Hepatocyte (in vitro differentiated cells): ENCODE measurements around the gene JAM3. TPM values are rescaled to one million over a fixed set of nuclear protein-coding genes. Genes with fewer than 3 reads are reported as not detected.
A peak's percentile ranks its signal among the peaks of the same experiment; 100 is the strongest.

Experiments
- DNase-seq: peaks from one replicate; pipeline ENCODE4 v3.0.0-alpha.2; 2016; ENCODE audit warnings: low spot score
- H2AFZ ChIP-seq: fragments of 200-600 bp; sonication (generic); 2 replicates; pipeline ENCODE4 v1.6.0; 2016; ENCODE audit warnings: antibody characterized with exemption, mild to moderate bottlenecking
- H3K27ac ChIP-seq: fragments of 200-600 bp; sonication (generic); 2 replicates; pipeline ENCODE4 v1.5.1; 2016; ENCODE audit warnings: mild to moderate bottlenecking
- H3K27me3 ChIP-seq: fragments of 200-600 bp; sonication (generic); 2 replicates; pipeline ENCODE4 v1.6.1; 2016
- H3K36me3 ChIP-seq: fragments of 200-600 bp; sonication (generic); replicated peaks from 2 replicates; pipeline ENCODE4 v1.5.1; 2016; ENCODE audit warnings: low read depth; ENCODE audit not compliant: insufficient read depth
- H3K4me1 ChIP-seq: fragments of 200-600 bp; sonication (generic); 2 replicates; pipeline ENCODE4 v1.5.1; 2016; ENCODE audit warnings: mild to moderate bottlenecking, moderate library complexity; ENCODE audit not compliant: insufficient read depth
- H3K4me2 ChIP-seq: fragments of 200-600 bp; sonication (generic); 2 replicates; pipeline ENCODE4 v1.6.0; 2016
- H3K4me3 ChIP-seq: fragments of 200-600 bp; sonication (generic); 2 replicates; pipeline ENCODE4 v1.5.1; 2016; ENCODE audit warnings: mild to moderate bottlenecking
- H3K79me2 ChIP-seq: fragments of 200-600 bp; sonication (generic); 2 replicates; pipeline ENCODE4 v1.6.0; 2017; ENCODE audit warnings: mild to moderate bottlenecking
- H3K9me2 ChIP-seq: fragments of 200-600 bp; sonication (generic); replicated peaks from 2 replicates; pipeline ENCODE4 v1.6.0; 2017; ENCODE audit warnings: mild to moderate bottlenecking; ENCODE audit not compliant: insufficient read depth
- H3K9me3 ChIP-seq: fragments of 200-600 bp; sonication (generic); 2 replicates; pipeline ENCODE4 v1.5.1; 2016; ENCODE audit warnings: low read depth, mild to moderate bottlenecking
- H4K20me1 ChIP-seq: fragments of 200-600 bp; sonication (generic); 2 replicates; pipeline ENCODE4 v1.6.0; 2016; ENCODE audit warnings: mild to moderate bottlenecking; ENCODE audit not compliant: insufficient read depth, poor library complexity, severe bottlenecking
- EZH2 ChIP-seq: fragments of 200-600 bp; sonication (generic); IDR thresholded peaks from 2 replicates; pipeline ENCODE4 v1.6.1; 2016; ENCODE audit warnings: antibody characterized with exemption, mild to moderate bottlenecking, borderline replicate concordance
- EZH2phosphoT487 ChIP-seq: fragments of 200-600 bp; sonication (generic); IDR thresholded peaks from one replicate; pipeline ENCODE4 v1.6.1; 2018; ENCODE audit warnings: antibody characterized with exemption, mild to moderate bottlenecking, low read depth, moderate library complexity; ENCODE audit not compliant: unreplicated experiment, severe bottlenecking
- WGBS: methylation state at CpG from one replicate; pipeline ENCODE4 v1.1.6; 2016; ENCODE audit warnings: low lambda C conversion rate; ENCODE audit errors: missing lambda C conversion rate; 5-methylcytosine and 5-hydroxymethylcytosine counted together
- polyA plus RNA-seq: library from polyadenylated mRNA; unstranded; fragments of >200 nt; fragmentation: Nextera tagmentation; extraction: Ambion mirVana; gene quantifications from 2 replicates; pipeline ENCODE4 v1.2.1, GENCODE V29; 2016
- total RNA-seq: library from RNA; depleted of rRNA; stranded (reverse); fragments of >200 nt; gene quantifications from 2 replicates; pipeline ENCODE4 v1.2.3, GENCODE V29; 2014
- TF ChIP-seq, protein P1 (sequence below): fragments of 200-600 bp; sonication (generic); IDR thresholded peaks from 2 replicates; pipeline ENCODE4 v1.5.1; 2016; ENCODE audit warnings: antibody characterized with exemption, mild to moderate bottlenecking; ENCODE audit not compliant: poor library complexity

JAM3 gene
- total and polyA plus RNA-seq, 2 experiments from 2014 or later = 20.3 to 23.6 TPM

DNA sequence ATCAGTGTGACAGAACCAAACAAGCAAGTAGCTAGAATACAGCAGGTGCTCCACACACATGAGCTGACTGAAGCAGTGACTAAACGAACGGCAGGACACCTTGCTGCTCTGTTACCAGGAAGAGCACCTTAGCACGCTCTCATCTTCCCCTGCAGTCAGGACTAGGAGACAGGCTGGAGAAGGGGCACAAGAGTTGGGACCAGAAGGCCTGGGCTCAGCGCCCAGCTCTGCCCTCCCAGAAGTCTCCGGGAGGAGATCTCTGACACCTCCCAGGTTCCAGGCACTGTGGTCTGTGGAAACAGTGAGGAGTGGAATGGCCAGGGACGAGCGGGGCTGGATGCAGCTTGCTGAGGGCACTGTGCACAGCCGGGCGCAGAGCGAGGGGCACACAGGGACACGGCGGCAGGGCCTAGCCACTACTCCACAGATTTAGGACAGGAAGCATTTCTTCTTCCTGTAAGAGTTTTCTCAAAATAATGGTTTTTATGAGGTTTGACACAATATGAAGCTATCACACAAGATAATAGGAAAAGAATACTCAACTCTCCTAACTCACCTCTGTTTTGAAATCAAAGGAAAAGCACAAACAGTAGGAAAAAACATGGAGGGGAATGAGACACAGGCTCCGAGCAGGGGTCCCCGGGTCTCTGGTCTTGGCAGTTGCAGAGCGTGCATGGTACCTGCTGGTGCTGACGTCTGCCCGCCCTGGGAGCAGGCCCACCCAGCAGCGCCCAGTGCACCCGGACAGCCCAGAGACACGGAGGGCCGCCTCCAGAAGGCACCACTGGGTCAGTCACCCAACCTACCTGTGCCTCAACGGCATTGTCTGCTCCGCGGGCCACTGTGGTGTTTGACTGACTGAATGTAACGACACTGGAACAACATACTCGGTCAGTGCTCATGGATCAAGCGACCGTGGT lies 87.3 kb downstream of the JAM3 start:
- peaks cover 5% of the 10 kb centered on the region for H3K4me1 ChIP-seq
- no peaks in the 10 kb centered on the region for H4K20me1 ChIP-seq
- no peak overlapping the region for H3K4me3 ChIP-seq
- H3K36me3 ChIP-seq = no peaks in the 10 kb centered on the region
- H3K27me3 ChIP-seq = no peaks in the 10 kb centered on the region
- no peak overlapping the region for H2AFZ ChIP-seq
- no peaks in the 10 kb centered on the region for H3K9me2 ChIP-seq
- H3K79me2 ChIP-seq = no peaks in the 10 kb centered on the region
- TF ChIP-seq, protein P1, sequence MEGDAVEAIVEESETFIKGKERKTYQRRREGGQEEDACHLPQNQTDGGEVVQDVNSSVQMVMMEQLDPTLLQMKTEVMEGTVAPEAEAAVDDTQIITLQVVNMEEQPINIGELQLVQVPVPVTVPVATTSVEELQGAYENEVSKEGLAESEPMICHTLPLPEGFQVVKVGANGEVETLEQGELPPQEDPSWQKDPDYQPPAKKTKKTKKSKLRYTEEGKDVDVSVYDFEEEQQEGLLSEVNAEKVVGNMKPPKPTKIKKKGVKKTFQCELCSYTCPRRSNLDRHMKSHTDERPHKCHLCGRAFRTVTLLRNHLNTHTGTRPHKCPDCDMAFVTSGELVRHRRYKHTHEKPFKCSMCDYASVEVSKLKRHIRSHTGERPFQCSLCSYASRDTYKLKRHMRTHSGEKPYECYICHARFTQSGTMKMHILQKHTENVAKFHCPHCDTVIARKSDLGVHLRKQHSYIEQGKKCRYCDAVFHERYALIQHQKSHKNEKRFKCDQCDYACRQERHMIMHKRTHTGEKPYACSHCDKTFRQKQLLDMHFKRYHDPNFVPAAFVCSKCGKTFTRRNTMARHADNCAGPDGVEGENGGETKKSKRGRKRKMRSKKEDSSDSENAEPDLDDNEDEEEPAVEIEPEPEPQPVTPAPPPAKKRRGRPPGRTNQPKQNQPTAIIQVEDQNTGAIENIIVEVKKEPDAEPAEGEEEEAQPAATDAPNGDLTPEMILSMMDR = no peak
- TF ChIP-seq EZH2 (no peak), EZH2phosphoT487 (no peak)
- no peak for DNase-seq
- 96% methylated on average over 28 of the region's 28 CpGs for WGBS
- H3K4me2 ChIP-seq = no peak overlapping the region
- no peaks in the 10 kb centered on the region for H3K9me3 ChIP-seq
- no peak overlapping the region for H3K27ac ChIP-seq

DNA sequence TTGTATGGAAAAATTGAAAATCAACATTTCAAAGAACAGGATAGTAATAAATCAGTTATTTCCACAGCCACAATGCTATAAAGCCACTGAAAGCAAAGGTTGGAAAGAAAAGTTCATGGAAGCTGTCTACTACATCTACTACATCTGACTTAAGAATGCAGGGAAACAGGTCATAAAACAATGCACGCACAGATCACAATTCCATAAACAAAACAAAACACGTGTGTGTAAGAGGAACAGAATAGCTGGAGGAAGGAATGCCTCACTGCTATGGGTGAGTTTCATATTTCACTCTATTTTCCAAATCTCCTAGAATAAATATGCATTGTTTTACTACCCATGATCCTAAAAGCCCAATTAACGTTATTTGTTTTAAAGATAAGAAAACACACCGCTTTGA lies 88.6 kb downstream of the JAM3 start:
- TF ChIP-seq EZH2 (no peak), EZH2phosphoT487 (peak; percentile 78)
- TF ChIP-seq, protein P1 = no peak
- 45% methylated on average over 4 of the region's 4 CpGs for WGBS
- H3K79me2 ChIP-seq = no peaks in the 10 kb centered on the region
- no peaks in the 10 kb centered on the region for H3K9me3 ChIP-seq
- H3K27ac ChIP-seq = no peak overlapping the region
- no peak overlapping the region for H2AFZ ChIP-seq
- no peaks in the 10 kb centered on the region for H4K20me1 ChIP-seq
- no peak for DNase-seq
- no peaks in the 10 kb centered on the region for H3K36me3 ChIP-seq
- H3K9me2 ChIP-seq = no peaks in the 10 kb centered on the region
- no peaks in the 10 kb centered on the region for H3K27me3 ChIP-seq
- no peak overlapping the region for H3K4me3 ChIP-seq
- H3K4me1 ChIP-seq = peaks cover 5% of the 10 kb centered on the region
- H3K4me2 ChIP-seq = no peak overlapping the region

DNA sequence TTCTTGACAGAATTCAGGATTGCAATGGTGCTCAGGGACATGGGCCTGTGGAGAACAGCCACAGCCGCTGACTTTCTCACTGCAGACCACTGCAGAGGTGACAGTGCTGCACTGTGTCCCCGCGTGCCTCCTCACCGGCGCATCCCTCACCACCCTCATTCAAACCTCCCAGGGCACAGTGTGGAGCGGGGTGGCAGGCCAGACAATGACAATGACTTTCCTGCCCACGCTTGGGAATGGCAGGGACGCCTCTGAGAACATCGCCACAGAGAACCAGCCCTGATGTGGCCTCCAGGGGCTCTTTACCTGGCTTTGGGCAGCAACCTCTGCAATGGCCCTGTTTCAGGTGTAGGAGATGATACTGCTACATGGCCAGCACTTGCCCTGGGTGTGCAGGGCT lies 89.2 kb downstream of the JAM3 start:
- Histone ChIP-seq H3K9me2 (no peaks in the 10 kb centered on the region), H2AFZ (no peak overlapping the region), H3K4me3 (no peak overlapping the region), H3K9me3 (no peaks in the 10 kb centered on the region), H3K4me2 (peak overlapping the region; percentile 56), H3K4me1 (peaks cover 5% of the 10 kb centered on the region), H3K79me2 (no peaks in the 10 kb centered on the region), H3K36me3 (no peaks in the 10 kb centered on the region), H4K20me1 (no peaks in the 10 kb centered on the region), H3K27ac (peak overlapping the region; percentile 37), H3K27me3 (no peaks in the 10 kb centered on the region)
- WGBS = 90% methylated on average over 9 of the region's 9 CpGs
- DNase-seq = no peak
- TF ChIP-seq, protein P1 = no peak
- no peak for TF ChIP-seq EZH2
- no peak for TF ChIP-seq EZH2phosphoT487
